Measurements from ENCODE around the gene DSG4. TPM values are rescaled to one million over a fixed set of nuclear protein-coding genes. Genes with fewer than 3 reads are reported as not detected.

The DSG4 gene
- total RNA-seq, 1 donor from 2014 or later: under 0.01 TPM

GRCh38 chr18:31441493-31441892 lies 64.9 kb downstream of the DSG4 start:
- DNase-seq (ENCODE audit: low spot score in 2 of 2): no peak
- no peak for FAIRE-seq

GRCh38 chr18:31444142-31444541 lies 67.6 kb downstream of the DSG4 start:
- FAIRE-seq (no peak), DNase-seq (ENCODE audit: low spot score in 2 of 2) (no peak)

- FAIRE-seq (no peak), DNase-seq (ENCODE audit: low spot score in 2 of 2) (no peak)
Observed at GRCh38 chr18:31445908-31446307, 69.3 kb downstream of the DSG4 start.

- FAIRE-seq (no peak), DNase-seq (ENCODE audit: low spot score in 2 of 2) (no peak)
Observed at GRCh38 chr18:31446854-31447253, 70.3 kb downstream of the DSG4 start.

- no peak for FAIRE-seq
Observed at GRCh38 chr18:31447530-31448191, 71.1 kb downstream of the DSG4 start, which contains the start of gene DSG3. Gene DSG3 (plus strand): TSS chr18:31447741. CDS start chr18:31447878, 137 bp downstream.

GRCh38 chr18:31450409-31450808 lies 73.8 kb downstream of the DSG4 start:
- DNase-seq (ENCODE audit: low spot score in 2 of 2) (no peak), FAIRE-seq (no peak)

More at GRCh38 chr18:31447530-31448191, 71.1 kb downstream of the DSG4 start, which contains the start of gene DSG3:
- no peak for DNase-seq (ENCODE audit: low spot score in 2 of 2)

- DNase-seq (ENCODE audit: low spot score in 2 of 2): no peak
- no peak for FAIRE-seq
Observed at GRCh38 chr18:31451625-31452024, 75.0 kb downstream of the DSG4 start.

GRCh38 chr18:31454066-31454708 lies 77.6 kb downstream of the DSG4 start:
- FAIRE-seq: no peak

More at GRCh38 chr18:31454066-31454708, 77.6 kb downstream of the DSG4 start:
- no peak for DNase-seq (ENCODE audit: low spot score in 2 of 2)

Small RNAs within 50 kb of the gene (small RNA-seq; reads per million reads assigned to genes)
- not detected for gene RF00019
- gene RNU6-167P: not detected

Other genes with a start within 250 kb of the DSG4 start
- gene DSC1, start 213.9 kb upstream of the DSG4 start, total RNA-seq: not detected
- gene DSG1, start 58.6 kb upstream of the DSG4 start, total RNA-seq: under 0.01 TPM
- gene DSG3, start 71.0 kb downstream of the DSG4 start, total RNA-seq: under 0.01 TPM
- gene DSG2, start 121.4 kb downstream of the DSG4 start, total RNA-seq: 3.3 TPM
- gene TTR, start 215.1 kb downstream of the DSG4 start, total RNA-seq: 0.82 TPM